CD4-positive, alpha-beta T cell treated with Interleukin-6 at 100 ng/mL for 8 hours (primary cell): ENCODE results near the gene TMEM154.

Experiments
- DNase-seq: peaks from one replicate; pipeline ENCODE4 v3.0.0-alpha.2; 2020; ENCODE audit warnings: mixed read lengths, low spot score

The TMEM154 gene, protein sequence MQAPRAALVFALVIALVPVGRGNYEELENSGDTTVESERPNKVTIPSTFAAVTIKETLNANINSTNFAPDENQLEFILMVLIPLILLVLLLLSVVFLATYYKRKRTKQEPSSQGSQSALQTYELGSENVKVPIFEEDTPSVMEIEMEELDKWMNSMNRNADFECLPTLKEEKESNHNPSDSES

DNA sequence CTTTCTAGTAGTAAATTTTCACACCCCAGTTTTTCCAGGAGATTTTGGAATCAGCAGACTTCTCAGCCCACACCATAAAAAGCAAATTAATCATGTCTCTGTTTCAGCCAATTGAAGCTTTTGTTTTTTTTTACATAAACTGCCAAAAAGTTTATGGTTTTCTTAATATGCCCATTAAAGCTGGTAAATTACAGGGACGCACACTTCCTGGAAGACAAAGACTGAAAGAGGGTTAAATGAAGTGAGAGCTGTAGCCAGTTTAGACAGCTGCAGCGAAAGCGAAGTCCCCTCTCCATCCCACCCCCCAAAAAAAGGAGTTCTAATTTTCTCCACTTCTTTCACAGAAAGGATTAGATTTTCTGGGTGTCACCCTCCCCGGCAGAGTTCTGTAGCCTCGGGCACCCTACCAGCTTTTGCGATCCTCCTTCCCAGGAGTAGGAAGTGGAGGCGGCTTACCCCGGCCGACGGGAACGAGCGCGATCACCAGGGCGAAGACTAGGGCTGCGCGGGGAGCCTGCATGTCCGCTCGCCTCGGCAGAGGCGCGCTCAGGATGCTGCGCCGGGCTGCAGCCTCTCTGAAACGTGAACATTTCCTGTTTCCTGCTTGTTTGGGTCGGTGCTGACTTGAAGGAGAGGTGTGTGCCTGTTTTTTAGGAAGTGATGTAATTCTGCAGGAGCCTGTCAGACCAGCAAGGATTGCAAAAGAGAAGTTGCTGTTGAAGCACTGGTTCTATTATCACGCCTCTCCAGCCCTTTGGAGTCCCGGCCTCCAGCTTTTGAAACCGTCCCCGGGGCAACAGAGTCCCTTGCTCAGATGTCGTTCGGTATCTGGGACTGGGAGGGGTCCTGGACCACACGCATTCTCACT lies at the start of gene TMEM154:
TMEM154 (minus strand) TSS at position 584 of the 868 bp plus-strand sequence; CDS start at position 520, 64 bp downstream.
- peak; percentile 82 for DNase-seq

DNA sequence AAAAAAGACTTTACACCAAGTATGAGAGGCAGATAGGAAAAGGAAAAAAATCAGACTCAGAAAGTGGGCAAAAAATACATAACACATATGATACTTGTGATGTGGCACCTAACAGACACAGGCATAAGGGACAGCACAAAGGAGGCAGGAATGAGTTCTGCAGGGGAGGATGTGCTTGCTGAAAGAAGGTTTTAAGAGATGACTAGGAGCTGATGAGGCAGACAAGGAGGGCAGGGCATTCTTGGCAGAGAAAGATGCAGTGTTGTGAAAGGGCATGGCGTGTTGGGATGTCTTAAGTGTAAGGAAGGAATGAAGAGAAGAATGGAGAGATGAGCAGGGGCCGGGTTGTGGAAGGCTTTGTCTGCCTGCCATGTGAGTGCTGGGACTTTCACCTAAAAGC lies 49.7 kb upstream of the TMEM154 start:
- DNase-seq, result no peak

DNA sequence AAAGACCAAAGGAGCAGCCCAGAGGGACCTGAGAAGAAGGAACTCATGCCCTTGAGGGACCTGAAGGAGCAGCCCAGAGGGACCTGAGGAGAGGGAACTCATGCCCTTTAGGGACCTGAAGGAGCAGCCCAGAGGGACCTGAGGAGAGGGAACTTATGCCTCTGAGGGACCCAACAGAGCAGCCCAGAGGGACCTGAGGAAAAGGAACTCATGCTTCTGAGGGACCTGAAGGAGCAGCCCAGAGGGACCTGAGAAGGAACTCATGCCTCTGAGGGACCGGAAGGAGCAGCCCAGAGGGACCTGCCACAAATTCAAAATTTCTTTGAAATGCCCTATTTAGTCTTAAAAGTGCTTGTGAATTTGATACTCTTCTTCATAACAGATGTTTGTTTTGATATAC lies 48.5 kb upstream of the TMEM154 start:
- DNase-seq, result no peak

DNA sequence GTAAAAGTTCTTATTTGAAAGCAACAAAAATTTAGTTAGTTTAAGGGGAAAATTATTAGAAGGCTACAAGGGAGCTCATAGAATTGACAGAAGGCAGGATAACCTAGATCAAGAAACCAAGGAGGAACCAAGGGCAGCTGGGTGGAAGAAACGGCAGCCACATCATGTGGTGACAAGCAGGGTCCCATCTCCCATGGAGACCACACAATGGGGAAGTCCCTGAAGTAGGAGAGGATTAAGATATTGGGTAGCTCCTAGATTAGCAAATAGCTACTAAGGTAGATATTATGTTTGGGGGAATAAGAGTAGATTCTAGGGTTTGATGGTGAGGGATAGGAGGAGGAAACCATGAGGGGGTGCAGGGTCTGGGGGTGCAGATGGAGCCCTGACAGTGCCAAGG lies 48.0 kb upstream of the TMEM154 start:
- no peak for DNase-seq

- DNase-seq, result no peak
Measured at GRCh38 chr4:152724494-152724893, 44.7 kb upstream of the TMEM154 start.

DNA sequence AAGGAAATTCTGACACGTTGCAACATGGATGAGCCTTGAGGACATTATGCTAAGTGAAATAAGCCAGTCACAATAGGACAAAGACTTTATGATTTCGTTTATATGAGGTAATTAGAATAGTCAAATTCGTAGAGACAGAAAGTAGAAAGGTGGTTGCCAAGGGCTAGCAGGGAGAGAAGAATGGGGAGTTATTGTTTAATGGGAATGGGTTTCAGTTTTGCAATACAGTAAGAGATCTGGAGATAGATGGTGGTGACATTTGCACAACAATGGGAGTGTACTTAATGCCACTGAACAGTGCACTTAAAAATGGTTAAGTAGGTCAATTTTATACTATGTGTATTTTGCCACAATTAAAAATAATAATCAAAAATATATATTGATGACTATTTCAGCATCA lies 43.4 kb upstream of the TMEM154 start:
- DNase-seq, result no peak

GRCh38 chr4:152719801-152720556 lies 40.2 kb upstream of the TMEM154 start:
- no peak for DNase-seq

- no peak for DNase-seq
Measured at GRCh38 chr4:152719291-152719690, 39.5 kb upstream of the TMEM154 start.

DNA sequence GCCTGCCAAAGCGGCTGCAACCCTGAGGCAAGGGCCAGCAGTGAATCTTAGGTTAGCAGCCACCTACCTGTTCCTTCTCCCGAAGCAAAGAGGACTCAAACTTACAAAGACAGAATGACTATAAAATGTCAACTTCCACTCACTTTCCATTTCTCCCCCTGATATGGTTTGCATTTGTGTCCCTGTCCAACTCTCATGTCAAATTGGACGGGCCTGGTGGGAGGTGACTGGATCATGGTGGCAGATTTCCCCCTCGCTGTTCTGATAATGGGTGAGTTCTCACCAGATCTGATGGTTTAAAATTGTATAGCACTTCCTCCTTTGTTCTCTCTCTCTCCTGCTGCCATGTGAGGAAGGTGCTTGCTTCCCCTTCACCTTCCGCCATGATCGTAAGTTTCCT lies 35.3 kb upstream of the TMEM154 start:
- no peak for DNase-seq

GRCh38 chr4:152713951-152714705 lies 34.3 kb upstream of the TMEM154 start:
- no peak for DNase-seq

DNA sequence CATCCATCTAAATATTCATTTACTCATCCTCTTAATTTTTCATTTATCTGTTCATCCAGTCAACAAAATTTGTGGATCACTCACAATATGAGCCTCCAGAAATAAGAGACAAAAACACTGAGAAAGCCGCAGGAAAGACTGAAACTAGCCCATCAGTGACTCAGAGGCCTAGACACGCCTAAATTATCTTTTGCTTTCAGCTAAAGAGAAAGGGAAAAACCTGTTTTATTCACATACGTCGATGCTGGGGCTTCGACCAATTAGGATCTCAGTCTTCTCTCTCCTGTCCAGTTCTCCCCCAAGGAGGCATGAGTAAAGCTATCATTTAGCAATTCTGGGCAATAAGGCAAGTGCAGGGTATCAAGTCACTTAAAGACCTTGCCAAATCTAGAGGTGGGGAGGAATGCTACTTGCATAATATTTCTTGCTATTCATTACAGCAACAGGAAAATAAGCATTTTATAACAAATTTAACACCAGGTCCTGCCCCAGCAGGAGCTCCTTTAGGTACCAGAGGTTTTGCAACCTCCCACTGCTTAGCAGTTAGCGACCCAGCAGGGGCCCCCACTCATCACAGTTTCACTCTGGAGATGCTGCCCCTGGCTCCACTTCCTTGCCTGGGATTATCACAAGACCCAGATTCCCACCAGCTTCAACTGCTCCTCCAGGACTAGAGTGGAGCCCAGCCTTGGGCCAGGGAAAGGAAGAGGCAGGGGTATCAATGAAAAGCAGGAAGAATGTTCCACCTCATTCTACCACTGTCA lies 30.1 kb upstream of the TMEM154 start:
- DNase-seq, result no peak

DNA sequence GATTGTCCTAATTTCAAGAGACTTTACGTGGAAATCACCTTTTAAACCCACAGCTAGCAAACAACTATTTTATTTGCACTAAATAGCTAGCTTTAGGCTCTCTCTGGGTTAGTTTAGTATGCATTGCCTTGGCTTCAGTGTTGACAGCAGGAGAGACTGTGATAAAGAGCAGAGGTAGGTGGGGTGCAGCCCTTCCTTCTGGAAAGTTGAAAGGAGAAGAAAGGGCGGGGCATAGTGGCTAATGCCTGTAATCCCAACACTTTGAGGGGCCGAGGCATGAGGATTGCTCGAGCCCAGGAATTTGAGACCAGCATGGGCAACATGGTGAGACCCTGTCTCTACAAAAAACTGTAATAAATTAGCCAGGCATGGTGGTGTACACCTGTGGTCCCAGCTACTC lies 29.0 kb upstream of the TMEM154 start:
- DNase-seq, result no peak

DNA sequence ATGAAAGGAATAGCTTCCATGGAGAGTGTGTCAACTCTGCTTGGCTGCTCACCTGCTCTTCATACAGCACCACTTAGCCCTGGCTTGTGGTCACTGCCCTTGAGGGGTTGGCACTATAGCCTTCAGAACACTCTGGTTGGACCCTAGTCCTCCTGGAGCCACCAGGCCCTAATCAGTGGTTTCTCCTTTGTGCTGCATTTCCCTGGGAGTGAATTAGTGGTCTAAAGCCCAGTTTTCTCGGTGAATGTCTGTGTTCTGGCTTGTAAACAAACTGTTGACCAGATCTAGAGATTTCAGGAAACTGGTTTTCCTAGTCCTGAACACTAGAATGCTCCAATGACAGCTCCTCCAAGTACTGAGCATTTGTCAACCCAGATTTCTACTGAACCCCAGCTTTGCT lies 28.6 kb upstream of the TMEM154 start:
- no peak for DNase-seq

DNA sequence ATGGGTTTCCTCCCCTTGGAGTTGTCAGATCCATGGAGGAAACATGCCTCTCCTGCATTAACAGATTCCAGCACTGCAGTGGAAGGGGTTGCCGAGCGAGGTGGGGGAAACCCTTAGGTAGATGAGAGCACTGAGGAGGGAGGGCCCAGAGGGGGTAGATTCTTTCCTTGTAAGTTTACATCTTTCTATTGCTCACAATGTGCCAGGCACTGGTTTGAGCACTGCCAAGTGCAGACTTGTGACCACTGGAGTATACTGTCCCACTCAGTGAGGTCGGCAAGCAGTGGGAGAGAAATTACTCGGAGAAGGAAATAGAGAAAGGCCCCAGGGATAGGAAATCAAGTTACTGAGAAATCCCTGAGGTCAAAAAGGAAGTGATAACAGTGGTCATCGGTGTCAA lies 27.8 kb upstream of the TMEM154 start:
- DNase-seq, result no peak

- DNase-seq, result no peak
Measured at GRCh38 chr4:152705903-152706302, 26.1 kb upstream of the TMEM154 start.

GRCh38 chr4:152704788-152705187 lies 25.0 kb upstream of the TMEM154 start:
- DNase-seq, result no peak

DNA sequence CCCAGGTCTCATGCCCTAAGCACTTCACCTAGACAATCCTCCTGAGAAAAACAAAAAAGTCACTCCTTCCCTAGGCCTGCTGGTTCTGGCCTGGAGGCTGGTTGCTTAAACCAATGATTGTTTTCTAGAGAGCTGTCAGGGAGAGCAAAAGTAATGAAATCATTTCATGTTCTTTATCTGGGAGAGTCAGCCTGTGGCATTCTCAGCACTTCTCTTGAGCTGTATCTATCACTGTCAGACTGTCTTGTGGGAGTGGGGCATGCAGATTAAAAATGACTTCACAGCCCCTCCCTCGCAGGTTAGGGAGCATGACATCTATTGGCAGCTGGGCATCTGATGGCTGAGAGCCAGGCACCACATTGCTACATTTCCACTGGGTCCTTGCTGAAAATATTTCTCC lies 20.4 kb upstream of the TMEM154 start:
- DNase-seq, result no peak

DNA sequence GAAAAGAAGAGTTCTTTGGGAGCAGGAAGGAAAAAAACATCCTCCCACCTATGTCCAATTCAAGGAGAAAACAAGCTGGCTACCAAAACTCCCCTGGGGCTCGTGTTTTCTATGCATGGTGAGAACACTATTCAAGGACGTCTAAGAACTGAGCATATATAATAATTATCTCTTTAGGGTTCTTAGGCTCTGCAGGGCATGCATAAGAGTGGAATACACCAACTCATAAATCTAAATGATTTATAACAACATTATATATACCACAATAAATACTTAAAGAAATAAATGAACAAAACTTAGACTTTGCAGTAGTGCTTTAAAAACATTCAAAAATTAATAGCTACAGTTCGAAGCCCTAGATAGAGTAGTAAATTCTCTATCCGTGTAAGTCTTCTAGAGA lies 19.5 kb upstream of the TMEM154 start:
- DNase-seq, result no peak

GRCh38 chr4:152698089-152698499 lies 18.3 kb upstream of the TMEM154 start:
- DNase-seq, result no peak

DNA sequence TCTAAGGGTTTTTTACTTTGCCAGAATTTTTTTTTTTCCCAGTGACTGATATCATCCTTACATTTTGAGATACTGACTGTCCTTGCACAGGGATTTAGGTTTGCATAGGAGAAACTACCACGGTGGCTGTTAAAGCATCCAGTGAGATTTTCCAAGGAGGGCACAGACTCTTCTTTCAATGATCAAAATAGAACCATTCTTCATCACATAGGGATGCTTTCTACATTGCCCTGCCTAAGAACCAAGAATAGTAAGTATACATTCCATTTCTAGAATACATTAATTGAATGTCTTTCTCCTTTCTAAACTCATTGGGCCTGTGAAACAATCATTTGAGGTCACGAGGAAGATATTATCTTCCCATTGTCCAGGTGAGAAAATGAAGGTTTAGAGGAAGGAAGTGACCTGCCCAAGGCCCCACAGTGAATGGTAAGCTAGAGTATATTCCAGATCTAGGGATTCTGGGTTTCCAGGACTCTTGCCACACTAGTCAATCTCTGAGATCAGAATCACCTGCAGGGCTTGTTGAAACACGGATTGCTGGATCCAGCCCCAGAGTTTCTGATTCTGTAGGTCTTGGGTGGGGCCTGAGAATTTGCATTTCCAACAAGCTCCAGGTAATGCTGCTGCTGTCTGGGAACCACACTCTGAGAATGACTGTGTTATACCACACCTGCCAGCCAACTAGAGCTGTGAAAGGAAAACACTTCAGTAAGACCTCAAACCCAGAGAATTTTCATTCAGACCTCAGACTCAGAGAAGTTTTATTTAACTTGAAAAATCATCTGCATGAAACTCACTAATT lies 17.7 kb upstream of the TMEM154 start:
- DNase-seq, result no peak
